CD4-positive, alpha-beta T cell treated with Interleukin-6 for 4 hours (primary cell): Measurements from ENCODE around the gene LMF1.

Source experiments
- DNase-seq: peaks from one replicate; pipeline ENCODE4 v3.0.0-alpha.2; 2020; ENCODE audit warnings: mixed read lengths

Gene LMF1

GRCh38 chr16:911101-911500 is 59.7 kb downstream of the LMF1 start:
- no peak for DNase-seq

DNA sequence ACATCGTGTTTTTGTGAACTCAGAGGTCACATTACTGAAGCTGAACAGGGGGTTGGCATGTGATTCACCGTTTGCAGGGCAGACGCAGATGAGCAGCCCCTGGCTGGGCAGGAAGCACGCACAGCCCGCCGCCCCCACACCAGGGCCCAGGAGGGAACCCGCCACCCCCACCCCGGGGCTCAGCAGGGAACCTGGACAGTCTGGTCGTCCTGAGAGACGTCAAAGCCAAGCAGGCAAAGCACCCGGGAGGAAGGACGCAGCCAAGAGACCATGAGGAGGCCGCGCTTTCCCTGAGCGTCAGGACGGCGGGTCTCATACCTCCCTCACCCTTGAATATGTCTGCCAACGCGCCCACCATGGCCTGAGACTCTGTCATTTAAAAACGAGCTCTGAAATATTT is 60.6 kb downstream of the LMF1 start:
- DNase-seq: no peak

DNA sequence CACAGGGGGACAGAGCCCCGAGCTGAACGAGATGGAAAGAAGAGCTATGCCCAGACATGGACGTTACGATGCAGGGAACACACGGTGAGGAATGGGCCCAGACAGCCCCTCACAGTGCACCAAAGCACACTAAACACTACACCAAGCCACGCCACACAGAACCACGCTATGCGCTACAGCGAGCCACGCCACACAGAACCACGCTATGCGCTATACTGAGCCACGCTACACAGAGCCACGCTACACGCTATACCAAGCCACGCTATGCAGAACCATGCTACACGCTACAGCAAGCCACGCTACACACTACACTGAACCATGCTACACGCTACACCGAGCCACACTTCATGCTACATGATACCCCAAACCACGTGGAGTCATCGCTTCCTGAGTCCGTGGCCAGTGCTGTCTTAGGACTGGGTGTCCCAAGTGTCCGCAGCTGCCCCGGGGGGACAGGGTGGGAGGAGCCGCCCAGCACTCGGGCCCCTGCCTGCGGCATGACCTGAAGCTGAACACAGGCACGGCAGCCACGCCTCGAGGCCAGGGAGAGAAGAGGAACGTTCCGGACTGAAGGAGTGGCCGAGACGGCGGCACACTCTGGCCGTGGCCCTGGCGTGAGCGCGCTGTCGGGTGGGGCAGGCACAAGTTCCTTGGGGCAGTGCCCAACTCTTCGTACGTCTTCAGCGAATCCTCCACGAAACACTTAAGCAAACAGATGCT is 61.3 kb downstream of the LMF1 start:
- no peak for DNase-seq

- no peak for DNase-seq
Observed at GRCh38 chr16:908526-909155, 62.1 kb downstream of the LMF1 start.

DNA sequence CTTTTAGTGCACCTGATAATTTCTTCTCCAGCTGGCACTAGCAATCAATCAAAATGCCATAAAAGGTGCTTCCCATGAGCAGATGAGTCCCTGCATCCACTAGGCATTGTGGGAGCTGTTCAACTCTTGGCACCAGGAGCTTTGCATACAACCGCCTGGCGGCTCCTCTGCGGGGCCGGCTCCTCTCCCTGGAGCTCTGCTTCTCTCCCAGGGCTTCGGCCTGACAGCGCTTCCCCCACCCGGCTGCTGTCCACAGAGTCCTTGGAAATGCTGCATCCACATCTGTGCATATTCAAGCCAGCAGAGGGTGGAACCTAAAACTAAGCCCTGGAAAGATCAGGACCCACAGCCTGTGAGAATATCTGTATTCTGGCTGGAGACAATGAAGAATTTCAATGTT is 62.9 kb downstream of the LMF1 start:
- no peak for DNase-seq

GRCh38 chr16:907361-907760 is 63.4 kb downstream of the LMF1 start:
- no peak for DNase-seq

GRCh38 chr16:906296-906695 is 64.5 kb downstream of the LMF1 start:
- no peak for DNase-seq

GRCh38 chr16:901715-902601 is 68.8 kb downstream of the LMF1 start:
- no peak for DNase-seq

- no peak for DNase-seq
Observed at GRCh38 chr16:901149-901548, 69.6 kb downstream of the LMF1 start.

- DNase-seq: no peak
Observed at GRCh38 chr16:900211-900610, 70.6 kb downstream of the LMF1 start.

- no peak for DNase-seq
Observed at GRCh38 chr16:899683-900060, 71.1 kb downstream of the LMF1 start.

DNA sequence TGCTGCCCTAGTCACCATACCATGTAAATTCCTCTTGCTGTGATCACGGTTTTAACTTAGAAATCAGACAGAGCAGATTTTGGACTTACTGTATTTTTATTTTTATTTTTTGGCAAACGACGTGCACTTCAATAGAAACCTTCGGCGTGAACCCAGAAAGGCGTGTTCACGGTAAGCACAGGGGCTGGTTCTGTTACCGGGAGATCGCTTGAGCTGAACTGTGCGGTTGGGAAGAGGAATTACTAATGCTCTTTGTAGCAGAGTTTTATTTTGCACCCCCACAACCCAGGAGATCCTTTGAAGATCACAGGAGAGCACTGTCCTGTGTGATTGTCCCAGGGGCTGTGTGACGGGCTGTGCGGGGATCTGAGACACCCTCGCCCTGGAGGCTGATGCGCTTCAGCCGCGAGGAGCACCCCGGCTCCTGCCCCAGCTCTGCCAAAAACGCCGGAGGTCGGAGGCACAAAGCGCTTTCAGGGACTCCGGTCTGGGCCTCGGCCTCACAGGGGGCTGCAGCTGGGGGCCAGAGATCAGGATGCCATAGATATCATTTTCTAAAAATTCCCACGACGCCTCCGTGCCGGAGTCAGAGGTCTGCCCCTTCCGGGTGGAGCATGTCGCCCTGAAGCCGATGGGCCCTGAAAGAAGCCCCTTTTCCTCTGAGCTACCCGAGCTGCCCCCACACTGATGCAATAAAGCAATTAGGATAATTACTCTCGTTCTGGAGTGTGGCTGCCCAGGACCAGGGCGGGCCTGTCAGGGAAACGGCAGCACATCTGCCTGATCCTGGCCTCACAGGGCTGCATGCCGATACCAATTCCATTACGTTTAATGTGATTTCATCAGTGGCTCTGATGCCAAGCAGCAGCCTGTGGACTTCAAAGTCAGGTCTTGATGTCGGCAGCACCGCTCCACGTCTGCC is 71.8 kb downstream of the LMF1 start:
- no peak for DNase-seq

DNA sequence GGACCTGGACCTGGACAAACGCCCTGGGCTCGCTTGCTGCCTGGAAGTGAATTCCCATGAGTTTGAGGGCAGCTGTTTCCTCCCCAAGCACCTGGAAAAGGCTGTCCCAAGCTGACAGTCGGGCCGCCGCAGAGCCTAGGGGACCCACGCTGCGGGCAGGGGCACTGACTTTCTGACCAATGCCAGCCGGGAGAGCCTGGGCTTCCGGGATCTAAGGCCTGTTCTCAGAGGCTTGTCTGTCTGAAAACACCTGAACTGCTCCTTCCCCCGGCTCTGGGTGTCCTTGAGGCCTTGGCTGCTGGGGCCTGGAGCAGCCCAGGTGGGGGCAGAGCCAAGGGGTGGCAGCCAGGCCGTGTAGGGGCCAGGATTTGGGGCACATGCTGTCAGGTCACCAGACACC is 72.6 kb downstream of the LMF1 start:
- DNase-seq: no peak

GRCh38 chr16:897701-898100 is 73.1 kb downstream of the LMF1 start:
- DNase-seq: no peak

DNA sequence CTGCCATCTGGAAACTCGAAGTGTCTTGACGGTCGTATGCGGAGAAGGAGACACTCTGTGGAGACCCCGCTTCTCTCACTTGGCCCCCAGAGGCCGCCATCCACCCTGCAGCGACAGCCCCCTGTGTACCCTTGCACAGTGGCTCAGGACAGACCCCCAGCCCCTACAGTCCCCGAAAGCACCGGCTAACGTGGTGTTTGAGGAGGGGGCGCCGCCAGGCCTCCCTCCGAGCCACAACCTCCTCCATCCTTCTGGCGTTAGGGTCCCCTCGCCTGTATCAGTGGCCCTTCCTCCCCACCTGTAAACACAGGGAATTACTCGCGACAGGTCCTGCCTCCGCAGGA is 73.6 kb downstream of the LMF1 start:
- DNase-seq: no peak

DNA sequence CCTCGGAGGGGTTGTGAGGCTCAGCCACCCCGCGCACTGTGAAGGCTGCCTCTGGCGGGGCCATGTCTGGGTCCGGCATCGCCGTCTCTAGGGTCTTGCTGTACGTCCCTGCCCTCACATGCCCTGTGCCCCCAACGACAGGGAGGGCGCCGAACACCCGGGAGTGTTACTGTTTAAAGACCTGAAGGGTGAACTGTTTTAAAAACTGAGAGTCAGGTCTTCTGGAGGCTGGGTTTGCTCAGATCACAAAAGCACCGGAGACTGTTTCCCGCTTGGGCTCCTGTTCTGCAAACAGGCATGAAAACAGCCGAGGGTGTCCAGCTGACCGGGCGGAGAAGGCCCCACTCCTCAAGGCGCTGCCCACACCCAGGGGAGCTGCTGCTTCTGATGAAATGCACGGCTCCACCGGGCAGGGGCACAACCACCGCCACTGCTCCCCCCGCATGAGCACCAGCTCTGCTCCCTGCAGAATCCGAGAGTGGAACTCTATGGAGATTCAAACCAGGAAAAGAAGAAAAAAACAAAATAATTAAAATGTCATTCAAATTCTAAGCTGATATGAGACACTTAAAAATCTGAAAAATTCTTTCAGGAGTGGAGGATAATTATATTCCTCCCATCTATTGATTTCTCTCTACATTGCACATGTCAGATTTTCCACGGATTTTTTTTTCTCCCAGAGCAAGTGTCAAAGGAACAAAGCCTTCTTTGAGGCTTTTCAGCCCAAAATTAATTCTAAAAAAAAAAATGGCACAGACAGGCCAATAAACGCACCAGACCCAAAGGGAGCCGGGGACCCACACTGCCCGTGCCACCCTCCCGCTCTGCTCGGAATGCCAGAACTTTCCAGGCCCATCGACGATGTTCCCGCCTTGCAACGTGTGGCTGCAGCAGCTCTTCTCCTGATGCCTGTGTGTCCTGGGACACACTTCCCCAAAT is 74.3 kb downstream of the LMF1 start:
- DNase-seq: no peak

- no peak for DNase-seq
Observed at GRCh38 chr16:895371-895770, 75.4 kb downstream of the LMF1 start.

GRCh38 chr16:894841-895240 is 75.9 kb downstream of the LMF1 start:
- DNase-seq: no peak

GRCh38 chr16:894136-894535 is 76.6 kb downstream of the LMF1 start:
- DNase-seq: no peak

GRCh38 chr16:893360-893759 is 77.4 kb downstream of the LMF1 start:
- DNase-seq: no peak

- no peak for DNase-seq
Observed at GRCh38 chr16:892536-893255, 78.1 kb downstream of the LMF1 start.
